GM12892 (cell line): ENCODE measurements around the gene MED14.

Source experiments
- POLR2A ChIP-seq: IDR thresholded peaks from 2 replicates; pipeline ENCODE4 v1.6.1; 2011; ENCODE audit warnings: low read depth, low read length, control low read depth
- TAF1 ChIP-seq: IDR thresholded peaks from 2 replicates; pipeline ENCODE4 v1.6.1; 2011; ENCODE audit warnings: low read depth, mild to moderate bottlenecking, control low read depth, low read length, borderline replicate concordance

DNA sequence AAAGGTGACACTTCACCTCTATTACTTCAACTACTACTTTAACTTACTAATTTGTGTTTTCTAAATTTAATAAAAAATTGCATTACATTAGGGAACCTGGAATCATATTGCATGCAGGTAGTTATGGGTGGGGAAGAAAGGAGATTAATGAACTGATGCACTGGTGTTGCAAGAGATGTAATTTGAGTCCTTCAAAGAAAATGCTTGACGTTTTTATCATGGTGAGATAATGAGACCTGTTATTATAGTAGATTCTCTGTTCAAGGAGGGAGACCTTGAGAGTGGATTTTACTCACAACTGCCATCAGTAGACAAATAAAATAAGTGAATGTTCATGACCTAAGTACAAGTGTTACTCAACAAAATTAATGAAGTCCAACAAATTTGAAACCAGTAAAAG is 26.4 kb upstream of the MED14 start:
- no peak for TF ChIP-seq POLR2A
- TF ChIP-seq TAF1, result no peak
